GM21737 (cell line): Measurements from ENCODE around the gene COL10A1.
"Not testable (repeated sequence)": the region's sequence is repeated elsewhere in the genome, so short reads cannot be mapped to it uniquely, and the experiment has no call there.

Experiments
- ATAC-seq: cut with Tn5 transposase; IDR thresholded peaks from one replicate; pipeline ENCODE4 v1.9.1; 2021; ENCODE audit warnings: mild to moderate bottlenecking, moderate library complexity; ENCODE audit not compliant: unreplicated experiment

Gene COL10A1

DNA sequence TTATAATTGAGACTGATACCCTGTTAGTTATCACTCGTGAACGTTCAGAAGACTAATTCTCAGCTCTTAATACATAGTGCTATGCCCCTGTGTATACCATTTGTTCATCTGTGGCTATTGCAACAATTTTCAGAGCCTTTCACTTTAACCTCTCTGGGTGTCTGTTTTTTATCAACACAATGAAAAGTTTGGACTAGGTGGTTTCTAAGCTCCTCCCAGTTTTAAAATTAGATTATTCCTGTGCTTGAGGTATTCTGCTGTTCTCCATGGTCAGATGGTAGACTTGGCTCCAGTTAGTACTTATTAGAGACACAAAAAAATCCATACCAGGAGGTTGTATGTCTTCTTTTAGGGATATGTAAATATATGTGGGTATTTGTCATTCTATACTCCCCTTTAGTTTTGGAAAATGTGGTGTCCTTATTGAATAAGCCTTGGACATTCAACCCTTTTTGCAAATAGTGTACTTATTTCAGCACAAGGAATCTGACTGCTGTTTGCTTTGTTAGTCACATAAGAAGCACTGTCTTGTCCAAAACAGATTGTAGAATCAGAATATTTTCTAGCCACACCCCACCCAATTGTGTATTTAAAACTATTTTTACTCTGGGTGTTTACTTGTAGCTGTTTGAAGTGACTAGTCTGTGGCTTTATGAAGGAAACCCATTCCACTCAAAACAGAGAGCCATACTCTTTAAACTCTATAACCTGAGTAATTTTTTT lies 2.0 kb upstream of the COL10A1 start:
- no peak for ATAC-seq

GRCh38 chr6:116120430-116120829 lies 5.5 kb downstream of the COL10A1 start:
- ATAC-seq = no peak

DNA sequence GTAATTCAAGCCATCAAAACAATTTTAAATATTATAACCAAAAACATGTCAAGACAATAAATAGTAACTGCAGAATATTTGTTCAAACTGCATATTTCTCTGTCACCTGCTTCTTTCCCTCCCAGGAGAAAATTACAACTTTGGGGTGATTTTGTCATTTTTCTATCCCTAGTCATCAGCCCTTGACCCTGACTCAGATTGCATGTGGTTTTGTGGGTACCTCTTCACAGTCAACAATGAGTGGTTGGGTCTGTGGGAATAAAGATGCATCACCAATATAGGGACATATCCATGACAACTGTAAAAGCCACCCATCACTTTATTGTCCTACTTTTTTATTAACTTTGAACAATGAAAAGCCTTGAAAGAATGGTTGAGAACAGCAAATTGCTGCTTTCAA lies 7.3 kb downstream of the COL10A1 start:
- no peak for ATAC-seq

DNA sequence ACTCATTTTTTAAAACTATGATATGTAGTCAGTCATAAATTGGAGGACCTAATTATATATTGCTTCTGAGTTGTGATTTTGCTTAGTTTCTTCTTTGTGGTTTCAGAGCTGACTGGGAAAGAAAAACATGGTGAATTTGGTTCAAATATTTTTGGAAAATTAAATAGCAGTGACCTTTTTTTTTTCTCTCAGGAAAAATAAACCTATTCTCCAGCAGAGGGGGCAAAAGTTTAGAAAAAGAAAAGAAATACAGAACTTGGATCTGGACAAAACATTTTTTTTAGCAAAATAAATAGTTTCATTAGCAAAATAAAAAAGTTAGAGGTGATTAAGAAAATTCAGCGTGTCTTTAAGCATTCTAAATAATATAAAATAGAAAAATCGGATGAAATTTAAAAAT lies 10.2 kb downstream of the COL10A1 start:
- ATAC-seq = no peak

DNA sequence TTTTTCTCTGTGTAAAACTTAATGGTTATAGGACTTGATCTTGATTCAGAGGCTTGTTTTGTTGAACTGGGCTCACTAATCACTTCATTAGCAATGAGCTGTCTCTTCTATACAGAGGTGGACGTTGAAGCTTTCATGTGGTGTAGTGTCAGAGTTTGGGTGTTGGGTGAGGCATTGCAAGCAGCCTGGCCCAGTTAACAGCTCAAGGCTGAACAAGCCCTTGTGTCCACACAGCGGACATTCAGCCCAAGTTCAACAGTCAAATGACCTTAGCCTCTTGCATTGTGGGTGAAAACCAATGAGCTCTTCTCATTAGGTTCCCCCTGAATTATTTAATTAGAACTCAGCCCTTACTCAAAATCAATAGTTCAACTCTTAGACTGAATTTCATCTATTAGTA lies 12.5 kb downstream of the COL10A1 start:
- no peak for ATAC-seq

DNA sequence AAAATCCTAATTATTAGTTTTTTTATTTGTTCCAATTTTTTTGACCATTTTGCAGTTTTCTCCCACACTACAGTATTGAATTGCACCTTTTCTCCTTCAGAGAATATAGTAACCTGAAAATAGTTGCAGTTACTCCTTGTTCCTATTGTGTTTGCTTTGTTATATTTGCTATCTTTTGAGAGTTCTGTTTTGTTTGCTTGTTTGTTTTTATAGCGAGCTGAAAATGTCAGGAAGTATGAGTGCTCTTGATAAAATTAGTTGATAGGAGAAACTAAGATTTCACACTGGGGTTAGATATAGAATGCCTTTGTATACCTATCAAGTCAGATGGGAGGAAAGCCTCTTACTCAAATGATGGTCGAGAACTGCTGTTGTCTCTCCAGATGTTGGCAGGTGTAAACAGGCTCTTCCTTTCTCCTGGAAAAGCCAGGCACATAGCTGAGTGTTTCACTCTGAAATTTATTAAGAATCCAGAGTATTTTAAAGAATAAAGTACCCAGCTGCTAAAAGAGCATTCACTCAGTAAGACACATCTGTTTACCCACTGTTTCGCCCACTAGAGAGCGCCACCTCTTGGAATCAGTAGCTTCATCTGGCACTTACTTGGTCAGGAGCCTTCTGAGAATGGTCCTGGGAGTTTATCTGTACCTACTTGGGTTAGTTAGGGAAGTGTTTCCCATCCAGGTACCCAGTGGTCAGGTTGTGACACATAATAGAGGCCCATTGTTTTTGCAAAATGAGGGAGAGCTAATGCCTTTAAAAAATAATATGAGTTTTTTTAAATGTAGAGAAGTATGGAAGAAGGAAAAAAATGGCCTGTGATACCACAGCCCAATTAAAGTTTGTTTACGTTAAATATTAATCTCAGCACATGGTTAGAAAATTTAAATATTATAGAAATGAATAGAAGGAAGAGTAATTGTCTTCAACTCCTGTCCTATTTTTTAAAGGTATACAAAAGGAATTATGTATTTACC lies 14.1 kb downstream of the COL10A1 start:
- ATAC-seq = peak; percentile 50

DNA sequence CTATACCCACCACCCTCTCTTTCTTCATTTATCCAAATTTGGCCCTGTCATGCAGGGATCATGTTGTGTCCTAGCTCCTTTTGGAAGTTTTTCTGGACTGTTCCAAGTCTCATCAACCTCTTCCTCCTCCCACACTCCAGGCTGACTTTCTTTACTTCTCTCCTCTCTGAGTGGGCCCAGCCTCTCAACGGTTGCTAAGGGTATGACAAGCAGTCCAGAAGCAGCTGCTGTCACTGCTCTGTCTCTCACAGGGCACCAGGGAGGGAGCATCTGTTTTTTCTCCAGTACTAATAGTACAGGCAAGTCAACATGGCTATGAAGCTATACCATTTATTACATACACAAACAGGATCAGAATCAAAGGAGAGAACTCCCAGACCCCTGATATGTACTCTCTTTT lies 17.1 kb downstream of the COL10A1 start:
- no peak for ATAC-seq

GRCh38 chr6:116106146-116106545 lies 19.8 kb downstream of the COL10A1 start:
- no peak for ATAC-seq

DNA sequence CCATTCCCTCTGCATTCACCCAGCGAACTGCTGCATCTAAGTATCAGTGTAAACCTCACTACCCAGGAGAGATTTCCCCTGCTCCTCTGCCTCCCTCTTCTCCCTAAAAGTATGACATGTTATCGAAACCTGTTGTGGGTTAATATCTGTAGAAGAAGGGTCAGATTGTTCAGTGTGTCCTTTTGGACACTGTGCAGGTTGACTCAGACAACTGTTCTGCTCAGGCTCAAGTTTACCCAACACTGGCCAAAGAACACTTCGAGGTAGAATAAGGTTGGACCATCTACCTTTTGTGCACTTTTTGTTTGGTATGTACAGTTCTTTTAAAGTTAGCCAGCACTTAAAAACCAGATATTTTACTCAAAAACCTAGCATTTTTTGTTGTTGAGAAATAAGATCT lies 20.7 kb downstream of the COL10A1 start:
- ATAC-seq = no peak

GRCh38 chr6:116104636-116105035 lies 21.3 kb downstream of the COL10A1 start:
- no peak for ATAC-seq

GRCh38 chr6:116102873-116103272 lies 23.1 kb downstream of the COL10A1 start:
- no peak for ATAC-seq

DNA sequence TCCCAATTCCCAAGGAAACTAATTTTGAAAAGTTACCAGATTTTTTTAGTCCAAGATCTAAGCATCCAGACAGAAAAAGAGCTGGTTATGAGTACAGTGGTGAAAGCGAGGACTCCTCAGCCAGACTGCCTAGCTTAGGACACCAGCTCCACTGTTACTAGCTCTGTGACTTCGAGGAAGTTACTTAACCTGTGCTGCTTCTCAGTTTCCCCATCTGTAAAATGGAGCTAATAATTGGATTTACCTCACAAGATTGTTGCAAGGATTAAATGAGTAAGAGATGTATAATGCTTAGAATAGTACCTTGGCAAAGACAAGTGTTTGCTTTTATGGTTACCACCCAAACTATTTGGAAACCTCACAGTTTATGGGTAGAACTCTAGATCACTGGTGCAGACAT lies 24.1 kb downstream of the COL10A1 start:
- no peak for ATAC-seq

DNA sequence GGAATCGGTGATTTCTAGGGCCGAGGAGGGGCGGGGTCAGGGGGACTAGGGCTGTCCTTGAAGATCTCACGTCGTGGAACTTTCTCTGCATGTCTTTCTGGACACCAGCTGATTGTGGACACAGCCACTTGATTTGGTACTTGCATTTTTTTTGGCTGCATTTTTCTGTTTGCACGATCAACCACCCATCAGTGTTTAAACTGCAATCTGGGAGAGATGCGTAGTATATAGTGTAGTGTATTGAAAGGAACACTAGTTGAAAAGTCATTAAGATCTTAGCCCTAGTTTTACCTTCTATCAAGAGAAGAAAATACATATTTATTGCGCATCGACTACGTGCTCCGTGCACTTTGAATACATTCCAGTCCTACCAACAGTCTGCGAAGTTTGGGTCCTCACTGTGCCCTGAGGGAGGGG lies 24.6 kb downstream of the COL10A1 start:
- no peak for ATAC-seq

GRCh38 chr6:116100419-116101301 lies 25.3 kb downstream of the COL10A1 start, which contains the start of gene NT5DC1:
Gene NT5DC1 (plus strand): TSS chr6:116100853. CDS start chr6:116100931, 78 bp downstream.
- ATAC-seq = peak; percentile 89

GRCh38 chr6:116099036-116099435 lies 26.9 kb downstream of the COL10A1 start:
- no peak for ATAC-seq

- ATAC-seq = no peak
Observed at GRCh38 chr6:116096979-116097816, 28.7 kb downstream of the COL10A1 start.

- ATAC-seq = not testable (repeated sequence)
Observed at GRCh38 chr6:116096048-116096759, 29.7 kb downstream of the COL10A1 start.

- no peak for ATAC-seq
Observed at GRCh38 chr6:116094041-116094440, 31.9 kb downstream of the COL10A1 start.

DNA sequence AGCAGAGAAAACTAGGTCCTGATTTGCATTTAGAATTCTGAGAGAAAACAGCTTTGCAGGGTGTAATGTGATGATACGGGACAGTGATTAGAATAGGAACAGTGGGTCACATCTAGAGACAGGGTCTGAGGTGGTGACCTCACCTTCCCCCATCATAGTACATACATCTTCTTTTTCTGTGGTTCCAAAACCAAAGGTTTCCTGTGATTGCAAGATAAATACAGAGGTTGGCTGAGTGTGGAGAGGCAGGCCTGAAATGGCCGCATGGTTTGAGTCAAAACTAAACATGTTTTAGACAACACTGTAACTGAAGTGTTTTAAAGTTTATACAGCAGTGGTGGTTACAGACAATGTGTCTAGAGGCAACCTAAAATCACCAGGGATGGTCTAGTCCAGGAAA lies 35.7 kb downstream of the COL10A1 start:
- ATAC-seq = peak; percentile 55
